OCI-LY1 (cell line): Measurements from ENCODE around the gene TRPC4.

ENCODE experiments used
- EZH2 ChIP-seq: fragments of 200-600 bp; sonication (generic), shearing (Covaris generic); IDR thresholded peaks from 2 replicates; pipeline ENCODE4 v1.8.0; 2017; ENCODE audit warnings: borderline replicate concordance, mixed run types, mild to moderate bottlenecking, antibody characterized with exemption, low read length, moderate library complexity, mixed read lengths
- TF ChIP-seq, protein P1 (sequence below): fragments of 200-600 bp; sonication (generic), shearing (Covaris generic); IDR thresholded peaks from 2 replicates; pipeline ENCODE4 v1.5.1; 2017; ENCODE audit warnings: mild to moderate bottlenecking, antibody characterized with exemption, low read length, moderate library complexity, mixed read lengths

DNA sequence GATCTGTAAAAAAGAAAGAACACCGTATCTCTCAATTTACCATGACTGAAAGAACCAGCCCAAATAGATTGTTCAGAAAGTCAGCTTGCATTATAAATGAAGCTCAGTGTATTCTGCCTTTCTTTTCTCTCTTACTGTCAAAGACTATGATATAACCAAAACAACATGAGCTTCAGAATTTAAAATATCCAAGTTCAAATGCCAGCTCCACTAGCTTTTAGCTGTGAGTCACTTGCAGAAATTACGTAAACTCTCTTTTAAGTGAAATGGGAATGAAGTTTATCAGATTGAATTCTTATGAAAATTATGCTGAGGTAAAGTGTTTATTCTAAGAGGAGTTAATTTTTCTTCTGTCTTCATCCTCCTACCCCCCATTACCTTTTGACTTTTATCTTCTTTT lies 251.0 kb downstream of the TRPC4 start:
- TF ChIP-seq, protein P1, sequence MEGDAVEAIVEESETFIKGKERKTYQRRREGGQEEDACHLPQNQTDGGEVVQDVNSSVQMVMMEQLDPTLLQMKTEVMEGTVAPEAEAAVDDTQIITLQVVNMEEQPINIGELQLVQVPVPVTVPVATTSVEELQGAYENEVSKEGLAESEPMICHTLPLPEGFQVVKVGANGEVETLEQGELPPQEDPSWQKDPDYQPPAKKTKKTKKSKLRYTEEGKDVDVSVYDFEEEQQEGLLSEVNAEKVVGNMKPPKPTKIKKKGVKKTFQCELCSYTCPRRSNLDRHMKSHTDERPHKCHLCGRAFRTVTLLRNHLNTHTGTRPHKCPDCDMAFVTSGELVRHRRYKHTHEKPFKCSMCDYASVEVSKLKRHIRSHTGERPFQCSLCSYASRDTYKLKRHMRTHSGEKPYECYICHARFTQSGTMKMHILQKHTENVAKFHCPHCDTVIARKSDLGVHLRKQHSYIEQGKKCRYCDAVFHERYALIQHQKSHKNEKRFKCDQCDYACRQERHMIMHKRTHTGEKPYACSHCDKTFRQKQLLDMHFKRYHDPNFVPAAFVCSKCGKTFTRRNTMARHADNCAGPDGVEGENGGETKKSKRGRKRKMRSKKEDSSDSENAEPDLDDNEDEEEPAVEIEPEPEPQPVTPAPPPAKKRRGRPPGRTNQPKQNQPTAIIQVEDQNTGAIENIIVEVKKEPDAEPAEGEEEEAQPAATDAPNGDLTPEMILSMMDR: no peak
- TF ChIP-seq EZH2: no peak
